OCI-LY3 (cell line): Measurements from ENCODE around the gene PHKB.

Experiments used
- EZH2phosphoT487 ChIP-seq: fragments of 200-600 bp; shearing (Covaris generic); IDR thresholded peaks from 2 replicates; pipeline ENCODE4 v1.6.1; 2018; ENCODE audit warnings: antibody characterized with exemption, mixed run types, low read depth
- TF ChIP-seq, protein P1 (sequence below): fragments of 200-600, 300-600 bp; sonication (generic); IDR thresholded peaks from 2 replicates; pipeline ENCODE4 v1.5.1; 2014; ENCODE audit warnings: antibody characterized with exemption, low read length, low read depth

DNA sequence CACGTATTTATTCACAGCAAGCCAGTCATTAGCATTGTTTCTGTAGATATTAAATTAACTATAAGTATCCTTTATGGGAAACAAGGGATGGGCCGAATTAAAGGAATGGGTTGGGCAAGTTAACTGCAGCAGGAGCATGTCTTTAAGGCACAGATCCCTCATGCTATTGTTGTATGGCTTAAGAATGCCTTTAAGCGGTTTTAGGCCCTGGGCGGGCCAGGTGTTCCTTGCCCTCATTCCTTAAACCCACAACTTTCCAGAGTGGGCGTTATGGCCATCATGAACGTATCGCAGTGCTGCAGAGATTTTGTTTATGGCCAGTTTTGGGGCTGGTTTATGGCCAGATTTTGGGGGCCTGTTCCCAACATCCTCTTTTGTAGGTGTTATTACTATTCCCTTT is 9.1 kb downstream of the PHKB start:
- no peak for TF ChIP-seq EZH2phosphoT487
- TF ChIP-seq, protein P1, sequence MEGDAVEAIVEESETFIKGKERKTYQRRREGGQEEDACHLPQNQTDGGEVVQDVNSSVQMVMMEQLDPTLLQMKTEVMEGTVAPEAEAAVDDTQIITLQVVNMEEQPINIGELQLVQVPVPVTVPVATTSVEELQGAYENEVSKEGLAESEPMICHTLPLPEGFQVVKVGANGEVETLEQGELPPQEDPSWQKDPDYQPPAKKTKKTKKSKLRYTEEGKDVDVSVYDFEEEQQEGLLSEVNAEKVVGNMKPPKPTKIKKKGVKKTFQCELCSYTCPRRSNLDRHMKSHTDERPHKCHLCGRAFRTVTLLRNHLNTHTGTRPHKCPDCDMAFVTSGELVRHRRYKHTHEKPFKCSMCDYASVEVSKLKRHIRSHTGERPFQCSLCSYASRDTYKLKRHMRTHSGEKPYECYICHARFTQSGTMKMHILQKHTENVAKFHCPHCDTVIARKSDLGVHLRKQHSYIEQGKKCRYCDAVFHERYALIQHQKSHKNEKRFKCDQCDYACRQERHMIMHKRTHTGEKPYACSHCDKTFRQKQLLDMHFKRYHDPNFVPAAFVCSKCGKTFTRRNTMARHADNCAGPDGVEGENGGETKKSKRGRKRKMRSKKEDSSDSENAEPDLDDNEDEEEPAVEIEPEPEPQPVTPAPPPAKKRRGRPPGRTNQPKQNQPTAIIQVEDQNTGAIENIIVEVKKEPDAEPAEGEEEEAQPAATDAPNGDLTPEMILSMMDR = no peak
